C1 segment of cervical spinal cord (tissue), 14 donors: ENCODE results near the gene HLA-DRB1.
"Not testable (repeated sequence)": the region's sequence is repeated elsewhere in the genome, so short reads cannot be mapped to it uniquely, and the experiment has no call there.

Experiments
- DNase-seq, 14 donors: peaks; one replicate each; lab custom pipeline; 2025; lab: John Stamatoyannopoulos, UW

Gene HLA-DRB1

DNA sequence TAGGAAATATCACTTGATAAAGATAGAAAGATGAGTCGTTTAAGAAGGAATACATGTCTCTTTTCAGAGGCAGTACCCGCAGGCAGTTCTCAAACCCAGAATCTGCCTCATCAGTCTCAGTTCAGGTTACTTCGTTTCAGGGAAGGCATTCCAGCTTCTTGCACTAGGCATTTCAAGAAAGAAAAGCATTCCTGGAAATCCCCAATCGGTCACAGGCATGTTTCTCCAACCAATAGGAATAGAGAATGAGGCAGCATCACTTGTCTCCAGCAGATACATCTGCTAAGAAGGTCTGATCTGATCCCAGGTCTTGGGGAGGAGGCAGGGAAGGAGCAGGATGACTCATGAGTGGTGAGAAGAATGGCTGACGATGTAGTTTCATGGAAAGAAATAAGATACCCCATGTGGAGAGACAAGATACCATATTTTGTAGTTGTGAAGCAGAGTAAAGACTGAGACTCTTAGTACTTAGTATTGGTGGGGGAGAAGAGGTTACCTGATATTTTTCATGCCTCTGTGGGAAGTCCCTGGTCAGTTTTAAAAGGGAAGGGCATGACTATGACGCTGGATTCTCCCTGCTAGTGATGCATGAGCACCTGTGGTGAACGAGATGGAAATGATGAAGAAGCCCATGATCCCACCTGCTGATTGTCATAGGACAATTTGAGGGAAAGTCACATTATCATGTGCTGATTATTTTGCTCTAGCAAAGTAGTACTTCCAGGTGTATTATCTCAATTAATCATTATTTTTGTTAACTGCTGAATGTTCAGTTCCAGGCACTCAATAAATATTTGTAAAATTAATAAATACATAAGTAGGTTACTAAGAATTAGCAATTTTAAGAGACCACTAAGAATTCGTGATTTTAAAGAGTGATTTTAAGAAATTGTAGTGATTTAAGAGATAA, 20.3 kb upstream of the HLA-DRB1 start:
- peak in 7 of 14 donors; percentile 6 to 42 (median 26) for DNase-seq

GRCh38 chr6:32609391-32609730, 19.7 kb upstream of the HLA-DRB1 start:
- DNase-seq = no peak

DNA sequence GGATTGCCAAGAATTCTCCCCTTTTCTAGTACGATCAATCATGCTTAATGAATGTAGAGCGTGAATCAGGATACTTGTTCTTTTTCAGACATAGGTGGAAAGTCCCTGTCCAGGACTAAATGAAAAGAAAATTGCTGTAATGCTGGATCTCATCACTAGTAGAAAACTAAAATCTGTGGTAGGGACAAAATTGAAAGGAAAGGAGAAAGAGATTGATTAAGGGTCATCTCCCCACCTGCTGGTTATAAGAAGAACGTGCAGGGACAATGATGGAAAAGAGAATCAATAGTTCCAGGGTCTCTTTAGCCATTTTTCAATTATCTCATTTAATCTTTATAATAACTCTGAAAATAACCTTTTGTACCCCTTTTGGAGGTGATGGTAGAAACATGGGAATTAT, 18.7 kb upstream of the HLA-DRB1 start:
- DNase-seq = no peak

DNA sequence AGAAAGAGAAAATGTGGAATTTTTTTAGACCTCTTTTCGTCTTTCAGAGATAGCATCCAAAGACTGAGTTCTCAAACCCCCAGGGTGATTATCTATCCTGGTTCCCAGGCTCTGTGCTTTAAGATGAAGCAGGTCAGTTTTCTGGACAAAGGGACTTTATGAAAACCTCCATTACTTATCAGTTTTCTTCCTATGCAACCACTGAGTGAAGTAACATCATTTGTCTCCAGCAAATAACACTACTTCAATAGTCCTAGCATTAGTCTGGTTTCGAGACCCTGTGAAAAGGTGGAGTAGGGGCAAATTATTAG, 18.3 kb upstream of the HLA-DRB1 start:
- no peak for DNase-seq

DNA sequence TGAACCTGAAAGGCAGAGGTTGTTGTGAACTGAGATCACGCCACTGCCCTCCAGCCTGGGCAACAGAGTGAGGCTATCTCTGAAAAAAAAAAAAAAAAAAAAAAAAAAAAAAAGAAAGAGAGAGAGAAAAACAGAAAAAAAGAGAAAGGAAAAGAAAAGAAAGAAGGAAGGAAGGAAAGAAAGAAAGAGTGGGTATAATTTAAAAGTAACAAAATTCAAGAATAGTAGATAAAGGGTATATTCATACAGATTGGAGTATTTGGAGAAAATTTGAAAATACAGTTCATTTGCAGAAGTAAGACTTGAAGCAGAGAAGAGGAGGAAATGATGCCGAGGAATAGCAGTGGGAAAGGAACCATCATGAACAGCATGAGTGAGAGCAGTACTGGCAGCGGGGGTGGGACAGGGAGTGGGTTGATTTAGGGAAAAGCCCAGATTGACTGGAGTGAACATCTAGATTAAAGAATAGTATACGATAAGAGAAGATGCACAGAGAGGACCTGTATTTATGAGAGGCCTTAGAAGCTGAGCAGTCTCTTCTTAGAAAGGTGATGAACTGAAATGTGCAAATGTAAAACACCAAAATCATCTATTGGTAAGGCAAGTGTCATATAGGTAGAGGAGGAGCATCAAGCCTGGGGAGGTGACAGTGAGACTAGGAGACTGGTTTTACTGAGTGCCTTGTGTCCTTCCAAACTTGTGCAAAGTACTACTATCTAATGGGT, 17.8 kb upstream of the HLA-DRB1 start:
- no peak for DNase-seq

- DNase-seq = no peak
Measured at GRCh38 chr6:32604434-32604877, 14.8 kb upstream of the HLA-DRB1 start.

DNA sequence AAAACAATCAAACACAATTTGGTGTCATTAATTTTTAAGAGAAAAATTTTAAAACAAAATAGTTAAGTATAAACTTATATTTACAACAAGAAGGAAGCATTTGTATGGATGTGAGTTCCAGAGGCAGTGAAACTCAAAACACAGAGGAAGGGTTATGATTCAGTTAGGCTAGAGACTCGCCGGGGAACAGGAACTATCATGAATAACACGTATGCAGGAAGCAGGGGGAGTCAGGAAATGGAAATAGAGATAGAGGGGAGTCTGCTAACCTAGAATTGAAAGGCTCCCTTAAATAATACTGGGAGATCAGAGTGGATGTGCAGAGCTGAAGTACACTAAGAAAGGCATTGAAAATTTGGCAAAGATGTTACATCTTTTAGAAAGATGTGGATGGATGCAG, 14.2 kb upstream of the HLA-DRB1 start:
- no peak for DNase-seq

GRCh38 chr6:32603222-32603621, 13.6 kb upstream of the HLA-DRB1 start:
- DNase-seq = no peak

GRCh38 chr6:32602383-32602782, 12.7 kb upstream of the HLA-DRB1 start:
- no peak for DNase-seq

DNA sequence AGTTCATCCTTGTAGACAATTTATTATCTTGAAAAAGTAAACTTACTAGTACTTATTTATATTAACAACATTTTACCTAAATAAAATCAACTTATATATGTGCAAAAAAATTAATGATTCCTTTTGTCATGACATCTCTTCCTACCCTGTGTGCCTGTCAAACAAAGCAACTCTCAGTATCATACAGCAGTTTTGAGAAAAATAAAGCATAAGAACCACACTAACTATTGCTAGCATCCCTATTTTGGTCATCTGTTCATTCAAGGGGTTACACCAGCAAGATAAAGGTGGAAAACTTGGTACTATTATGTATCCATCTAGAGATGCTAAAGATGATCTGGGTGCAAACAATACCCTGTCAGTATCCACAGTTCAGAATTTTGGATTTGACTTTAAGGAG, 7.4 kb upstream of the HLA-DRB1 start:
- no peak for DNase-seq

- not testable (repeated sequence) for DNase-seq
Measured at GRCh38 chr6:32590713-32591112, 1.1 kb upstream of the HLA-DRB1 start.

GRCh38 chr6:32588156-32588555, 1.5 kb downstream of the HLA-DRB1 start:
- DNase-seq = no peak

DNA sequence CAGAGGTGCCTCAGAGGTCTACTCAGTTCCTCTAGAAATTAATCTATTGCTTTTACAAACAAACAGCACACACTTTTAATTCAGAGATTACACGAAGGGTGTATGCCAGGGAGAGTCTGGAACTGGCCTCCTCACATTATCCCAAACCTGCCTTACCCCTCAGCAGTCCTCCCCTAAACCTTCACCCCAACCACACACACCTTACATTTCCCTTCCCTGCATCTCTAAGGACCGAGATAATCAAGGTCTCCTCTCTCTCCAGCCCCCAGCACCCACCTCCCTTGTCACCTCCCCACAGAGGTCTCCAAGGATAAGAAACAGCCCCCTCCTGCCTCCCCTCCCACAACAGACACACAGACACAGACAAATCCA, 6.1 kb downstream of the HLA-DRB1 start:
- no peak for DNase-seq

DNA sequence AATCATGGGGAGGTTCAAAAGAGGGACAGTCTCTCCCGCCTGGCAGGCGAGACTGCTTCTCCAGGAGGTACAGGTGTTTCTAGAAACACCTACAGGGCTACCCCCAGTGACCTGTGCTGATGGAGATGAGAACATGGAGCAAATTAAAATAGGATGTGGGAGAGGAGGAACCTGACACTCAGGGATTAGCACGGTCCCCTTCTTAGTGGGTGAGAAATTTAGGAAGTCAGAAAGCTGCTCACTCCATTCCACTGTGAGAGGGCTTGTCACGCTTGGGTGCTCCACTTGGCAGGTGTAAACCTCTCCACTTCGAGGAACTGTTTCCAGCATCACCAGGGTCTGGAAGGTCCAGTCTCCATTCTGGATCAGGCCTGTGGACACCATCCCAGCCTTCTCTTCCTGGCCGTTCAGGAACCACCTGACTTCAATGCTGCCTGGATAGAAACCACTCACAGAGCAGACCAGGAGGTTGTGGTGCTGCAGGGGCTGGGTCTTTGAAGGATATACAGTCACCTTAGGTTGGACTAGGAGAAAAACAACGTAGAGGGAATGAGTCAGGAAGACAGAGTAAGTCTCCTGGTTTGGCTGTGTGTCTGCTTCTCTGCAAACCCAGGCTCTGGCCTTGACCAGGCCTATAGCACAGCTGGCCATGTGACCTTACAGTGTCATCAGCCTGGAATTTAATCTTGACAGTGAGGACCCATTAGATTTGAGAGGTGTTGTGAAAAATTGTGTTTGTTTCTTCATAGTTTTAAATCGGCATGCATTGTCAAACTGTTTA, 8.1 kb downstream of the HLA-DRB1 start:
- no peak for DNase-seq

GRCh38 chr6:32580593-32580992, 9.1 kb downstream of the HLA-DRB1 start:
- no peak for DNase-seq

DNA sequence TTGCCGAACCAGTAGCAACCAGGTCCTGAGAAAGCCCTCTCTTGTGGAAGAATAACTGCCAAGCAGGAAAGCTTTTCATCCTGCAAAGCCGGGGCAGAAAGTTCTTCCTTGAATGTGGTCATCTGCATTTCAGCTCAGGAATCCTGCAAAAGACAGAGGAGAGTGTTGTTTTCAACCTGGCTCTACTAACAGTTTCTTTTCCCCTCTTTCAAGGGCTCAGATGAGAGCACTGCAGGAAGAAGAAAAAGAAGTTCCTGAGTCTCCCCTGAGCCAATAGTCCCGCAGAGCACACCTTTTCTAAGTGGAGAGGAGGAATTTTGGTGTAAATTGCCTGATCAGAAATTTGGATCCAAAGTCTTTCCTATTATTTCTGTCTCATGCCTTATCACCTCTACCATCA, 10.7 kb downstream of the HLA-DRB1 start:
- no peak for DNase-seq

DNA sequence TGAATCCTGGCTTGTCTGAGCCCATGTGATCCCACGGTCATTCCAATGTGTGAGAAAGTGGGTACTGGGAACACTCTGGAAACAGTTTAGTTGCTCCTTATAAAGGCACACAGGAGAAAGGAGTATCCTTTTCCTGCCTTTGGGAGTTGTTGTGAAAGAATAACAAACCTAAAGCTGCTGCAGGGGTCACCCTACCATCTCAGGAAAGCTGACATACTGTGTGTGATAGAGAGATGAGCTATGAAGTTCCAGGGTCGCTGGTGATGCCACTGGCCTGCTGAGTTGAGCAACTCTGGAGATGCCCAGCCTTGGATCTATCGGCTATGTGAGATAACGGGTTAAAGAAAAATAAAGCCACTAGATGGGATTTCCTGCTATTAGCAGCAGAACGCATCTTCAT, 12.2 kb downstream of the HLA-DRB1 start:
- DNase-seq = not testable (repeated sequence)

- DNase-seq = no peak
Measured at GRCh38 chr6:32576250-32576649, 13.4 kb downstream of the HLA-DRB1 start.

- no peak for DNase-seq
Measured at GRCh38 chr6:32570363-32570905, 19.2 kb downstream of the HLA-DRB1 start.

- DNase-seq = no peak
Measured at GRCh38 chr6:32568561-32568960, 21.1 kb downstream of the HLA-DRB1 start.

- DNase-seq = no peak
Measured at GRCh38 chr6:32566957-32567356, 22.7 kb downstream of the HLA-DRB1 start.

GRCh38 chr6:32565511-32565910, 24.1 kb downstream of the HLA-DRB1 start:
- no peak for DNase-seq
